Erythroblast (primary cell): ENCODE measurements around the gene OMA1.

Experiments used
- GATA1 ChIP-seq: IDR thresholded peaks from 2 replicates; pipeline ENCODE4 v1.6.1; 2011; ENCODE audit warnings: low read depth, mild to moderate bottlenecking, control low read depth, low read length, moderate library complexity
- POLR2A ChIP-seq: IDR thresholded peaks from 2 replicates; pipeline ENCODE4 v1.6.1; 2011; ENCODE audit warnings: mild to moderate bottlenecking, low read length

GRCh38 chr1:58466630-58467241, 79.8 kb downstream of the OMA1 start:
- TF ChIP-seq POLR2A (no peak), GATA1 (no peak)
